Posterior vena cava (tissue), 2 donors: ENCODE results near the gene CAPN15. TPM values are rescaled to one million over a fixed set of nuclear protein-coding genes. Genes with fewer than 3 reads are reported as not detected.

Source experiments
- DNase-seq: peaks from one replicate; pipeline ENCODE4 v3.0.0-alpha.2; 2020; ENCODE audit warnings: low spot score
- intact Hi-C, 2 donors: fragments of 100-400 bp; cut with DNase I; formaldehyde crosslinking; loops; one replicate each; pipeline versions ENCODE4 v1.14.1 to v1.14.2; 2022 to 2023
- total RNA-seq, 2 donors: library from RNA; stranded (reverse); fragmentation: NEBNext Ultra II Directional; extraction: Animal tissue kit (Norgen Biotek cat#: 25700); gene quantifications; one replicate each; pipeline ENCODE4 v1.2.1, GENCODE V29; 2021
- donor health status: DM: yes; HTN: yes; CAD: no.
- donor health status: DM: yes; HTN: yes; CAD: no.

The CAPN15 gene
- total RNA-seq, 2 donors from 2014 or later = 23.3 to 26.6 TPM

GRCh38 chr16:536746-537145, 9.2 kb downstream of the CAPN15 start:
- intact Hi-C loops = no loop called here
- no peak for DNase-seq

GRCh38 chr16:537415-538335, 10.2 kb downstream of the CAPN15 start:
- intact Hi-C loops = no loop called here
- DNase-seq = no peak

DNA sequence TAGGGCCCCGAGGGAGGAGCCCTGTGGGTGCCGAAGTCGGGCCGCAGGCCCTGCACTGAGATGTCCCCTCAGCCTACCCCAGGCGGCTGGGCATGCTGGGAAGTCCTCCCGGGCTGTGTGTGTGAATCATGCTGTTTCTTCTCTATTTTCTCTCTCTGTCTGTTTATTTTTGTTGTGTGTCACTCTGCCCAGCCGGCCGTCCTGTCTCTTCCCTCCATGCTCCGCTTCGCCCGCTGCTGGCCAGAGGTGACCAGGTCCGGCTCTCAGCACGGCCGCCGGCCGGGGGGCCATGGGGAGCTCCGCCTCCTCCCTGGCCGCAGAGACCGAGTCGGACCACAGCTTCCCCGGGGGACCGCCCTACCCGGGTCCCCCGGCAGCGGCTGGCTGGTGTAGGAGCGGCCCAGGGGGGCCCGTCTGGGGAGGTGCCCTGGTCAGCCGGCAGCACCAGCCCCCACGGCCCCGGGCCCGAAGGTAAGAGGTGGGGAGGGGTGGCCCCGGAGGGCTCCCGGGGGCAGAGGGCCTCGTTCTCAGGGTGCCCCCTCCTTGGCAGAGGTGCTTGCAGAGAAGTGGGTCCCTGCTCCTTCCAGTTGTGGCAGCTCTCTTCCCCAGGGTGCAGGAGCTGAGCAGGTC, 12.5 kb downstream of the CAPN15 start:
- intact Hi-C loops = no loop called here
- no peak for DNase-seq

- intact Hi-C loops = no loop called here
- no peak for DNase-seq
Measured at GRCh38 chr16:540645-541340, 13.3 kb downstream of the CAPN15 start.

DNA sequence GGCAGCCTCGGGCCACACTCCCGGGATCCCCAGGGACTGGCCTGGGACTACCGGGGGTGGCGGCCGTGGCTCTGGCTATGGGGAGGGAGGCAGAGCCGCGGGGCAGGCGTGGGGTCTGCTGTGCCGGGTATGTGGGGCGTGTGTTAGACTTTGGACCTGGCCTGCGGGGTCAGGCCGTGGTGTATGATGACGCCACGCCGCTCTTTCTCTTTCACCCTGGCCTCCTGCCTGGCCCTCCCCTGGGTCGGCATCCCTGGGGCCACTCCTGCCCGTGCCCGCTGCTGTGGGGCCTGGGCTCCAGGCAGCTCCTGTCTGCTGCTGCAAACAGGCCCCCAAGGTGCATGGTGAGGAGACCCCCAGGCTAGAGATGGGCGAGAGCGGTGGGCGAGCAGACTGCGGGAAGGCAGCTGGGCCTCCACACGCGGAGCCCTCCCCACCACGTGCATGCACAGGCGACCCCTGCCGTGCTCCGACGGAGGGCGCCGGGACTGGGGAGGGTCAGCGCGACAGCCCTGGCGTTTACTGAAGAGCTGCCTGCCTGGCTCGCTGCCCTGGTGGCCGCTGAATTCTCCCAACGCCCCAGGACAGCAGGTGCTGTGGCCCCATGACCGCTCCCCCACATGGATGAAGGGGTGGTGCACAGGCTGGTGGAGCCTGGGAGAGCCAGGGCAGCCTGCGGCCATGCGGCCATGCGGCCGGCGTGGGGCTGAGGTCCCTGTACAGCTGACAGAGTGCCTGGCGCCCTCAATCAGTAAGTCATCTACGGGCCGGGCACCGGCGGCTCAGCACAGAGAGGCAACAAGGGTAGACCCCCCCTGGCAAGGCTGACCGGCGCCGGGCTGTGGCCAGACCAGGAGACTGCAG, 16.0 kb downstream of the CAPN15 start:
- intact Hi-C loops = no loop called here
- no peak for DNase-seq

DNA sequence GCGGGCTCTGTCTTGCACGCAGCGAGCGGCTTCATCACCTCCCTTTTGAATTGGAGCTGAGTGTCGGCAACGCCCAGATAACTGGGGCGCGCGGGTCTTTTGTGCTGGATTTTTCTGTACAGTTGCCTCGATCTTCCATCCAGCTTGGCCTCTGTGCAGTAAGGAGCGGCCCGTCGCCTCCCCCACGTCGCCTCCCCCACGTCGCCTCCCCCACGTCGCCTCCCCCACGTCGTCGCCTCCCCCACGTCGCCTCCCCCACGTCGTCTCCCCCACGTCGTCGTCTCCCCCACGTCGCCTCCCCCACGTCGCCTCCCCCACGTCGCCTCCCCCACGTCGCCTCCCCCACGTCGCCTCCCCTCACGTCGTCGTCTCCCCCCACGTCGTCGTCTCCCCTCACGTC, 17.0 kb downstream of the CAPN15 start:
- intact Hi-C loops = no loop called here
- DNase-seq = no peak

- intact Hi-C loops = no loop called here
- peak; percentile 92 for DNase-seq
Measured at GRCh38 chr16:546909-547770, 19.6 kb downstream of the CAPN15 start.

DNA sequence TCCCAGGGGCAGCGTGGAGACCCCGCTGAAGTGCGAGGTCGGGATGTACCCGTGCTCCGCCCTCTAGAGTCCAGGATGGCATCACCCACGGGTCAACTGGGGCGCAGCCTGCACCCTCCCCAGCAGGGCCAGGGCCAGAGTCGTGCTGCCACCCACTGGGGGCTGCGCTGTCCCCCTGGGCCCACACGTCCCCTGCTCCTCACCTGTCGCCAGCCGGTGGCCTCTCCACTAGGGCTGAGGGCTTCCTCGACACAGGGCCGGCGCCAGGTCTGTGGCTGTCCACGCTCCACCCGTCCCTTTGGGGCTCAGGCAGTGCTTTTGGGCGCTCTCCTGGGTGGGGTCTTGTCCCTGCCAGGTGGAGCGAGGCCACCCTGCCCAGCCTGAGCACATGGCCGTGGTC, 21.1 kb downstream of the CAPN15 start:
- intact Hi-C loops = no loop called here
- DNase-seq = no peak

DNA sequence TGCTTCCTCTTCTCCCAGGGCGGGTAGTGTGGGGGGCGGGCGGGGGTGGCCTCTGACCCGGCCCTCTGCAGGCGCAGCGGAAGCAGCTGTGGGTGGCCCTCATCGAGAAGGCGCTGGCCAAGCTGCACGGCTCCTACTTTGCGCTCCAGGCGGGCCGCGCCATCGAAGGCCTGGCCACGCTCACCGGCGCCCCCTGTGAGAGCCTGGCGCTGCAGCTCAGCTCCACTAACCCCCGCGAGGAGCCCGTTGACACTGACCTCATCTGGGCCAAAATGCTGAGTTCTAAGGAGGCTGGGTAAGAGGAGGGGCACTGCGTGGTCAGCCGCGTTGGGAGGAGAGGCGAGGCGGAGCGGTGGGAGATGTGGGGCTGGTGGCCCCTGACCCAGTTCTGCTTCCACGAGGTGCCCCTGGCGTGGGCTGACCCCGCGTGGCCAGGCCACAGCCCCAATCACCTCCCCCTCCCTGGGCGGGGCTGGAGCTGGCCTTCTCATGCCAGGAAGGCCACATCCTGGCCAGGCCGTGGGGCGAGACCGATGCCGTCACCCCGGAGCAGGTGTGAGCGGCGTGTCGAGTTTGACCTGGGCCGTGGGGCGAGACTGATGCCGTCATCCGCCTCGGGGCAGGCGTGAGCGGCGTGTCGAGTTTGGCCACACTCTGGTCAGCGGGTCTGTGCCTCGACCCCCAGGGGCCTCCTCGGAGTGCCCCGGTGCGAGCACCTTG, 22.2 kb downstream of the CAPN15 start:
- DNase-seq = no peak
- intact Hi-C loops = no loop called here

- intact Hi-C loops = no loop called here
- no peak for DNase-seq
Measured at GRCh38 chr16:551210-551609, 23.7 kb downstream of the CAPN15 start.

DNA sequence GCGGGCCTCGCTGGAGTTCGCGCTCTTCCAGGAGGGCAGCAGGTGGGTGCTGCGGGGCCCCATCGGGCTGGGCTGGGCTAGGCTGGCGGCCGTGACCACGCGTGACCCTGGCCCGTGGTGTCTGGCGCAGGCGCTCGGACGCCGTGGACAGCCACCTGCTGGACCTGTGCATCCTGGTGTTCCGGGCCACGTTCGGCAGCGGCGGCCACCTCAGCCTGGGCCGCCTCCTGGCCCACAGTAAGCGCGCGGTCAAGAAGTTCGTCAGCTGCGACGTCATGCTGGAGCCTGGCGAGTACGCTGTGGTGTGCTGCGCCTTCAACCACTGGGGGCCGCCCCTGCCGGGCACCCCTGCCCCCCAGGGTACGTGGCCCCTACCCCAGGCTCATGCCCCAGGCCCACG, 24.7 kb downstream of the CAPN15 start:
- intact Hi-C loops = no loop called here
- no peak for DNase-seq

- intact Hi-C loops = no loop called here
- DNase-seq = no peak
Measured at GRCh38 chr16:553601-554296, 26.2 kb downstream of the CAPN15 start.

DNA sequence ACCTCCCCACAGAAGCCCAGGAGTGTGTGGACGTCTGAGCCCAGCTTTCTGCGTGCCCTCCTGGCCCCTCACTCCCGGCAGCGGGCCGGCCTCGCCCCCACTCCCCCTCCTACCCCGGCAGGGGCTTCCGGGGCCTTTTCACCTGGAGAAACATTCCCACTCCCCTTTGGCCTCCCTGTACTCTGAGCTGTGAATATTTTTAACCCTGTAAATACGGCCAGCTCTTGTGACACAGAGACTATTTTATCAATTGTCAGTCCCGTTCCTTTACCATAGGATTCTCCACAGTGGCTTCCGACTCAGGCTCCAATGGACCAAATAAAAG, 26.7 kb downstream of the CAPN15 start:
- intact Hi-C loops = no loop called here
- no peak for DNase-seq

DNA sequence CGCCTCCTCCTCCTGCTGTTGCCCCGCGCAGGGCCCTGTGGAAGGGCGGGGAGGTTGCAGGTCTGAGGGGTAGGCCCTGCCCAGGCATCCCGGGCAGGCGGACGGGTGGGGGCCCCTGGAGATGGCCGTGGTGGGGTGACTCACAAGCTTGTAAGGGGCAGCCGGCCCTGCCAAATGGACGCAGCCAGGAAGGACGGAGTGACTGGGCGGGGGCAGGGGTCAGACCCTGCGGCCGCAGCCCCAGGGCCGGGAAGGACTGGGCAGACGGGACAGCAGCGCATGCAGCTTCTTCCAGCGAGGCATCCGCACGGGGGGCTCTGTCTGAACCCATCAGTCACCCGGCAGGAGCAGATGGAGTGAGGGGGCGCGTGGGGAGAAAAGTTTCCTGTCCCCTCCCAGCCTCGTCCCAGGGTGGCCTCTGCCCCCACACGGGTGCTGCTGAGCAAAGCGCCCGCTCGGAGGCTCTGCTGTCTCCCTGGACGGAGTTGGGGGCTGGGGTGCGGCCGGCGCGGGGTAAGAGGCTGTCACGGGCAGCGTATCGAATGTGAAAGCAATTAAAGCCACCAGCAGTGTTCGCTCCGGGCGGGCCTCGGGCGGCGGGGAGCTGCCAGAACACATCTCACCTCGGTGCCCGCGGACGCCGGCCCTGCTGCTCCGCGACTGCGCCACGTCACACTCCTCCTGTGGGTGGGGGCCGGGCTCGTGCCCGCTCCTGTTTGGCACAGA, 27.3 kb downstream of the CAPN15 start:
- no peak for DNase-seq
- intact Hi-C loops = loop anchor here in 1 of 2 donors (1.0 kb wide), 1 partner anchor 23 kb away; no protein-coding TSS in a partner anchor

GRCh38 chr16:555528-556473, 28.3 kb downstream of the CAPN15 start:
- intact Hi-C loops = loop anchor here in 1 of 2 donors (1.0 kb wide), 1 partner anchor 22 kb away; no protein-coding TSS in a partner anchor
- DNase-seq = no peak
